T-helper 1 cell treated with Interleukin-12 subunit alpha and Interleukin-12 subunit beta and Interleukin-4 antibody, amounts not matched to agents 30 ng/mL and 1 ng/mL, for 36 hours (primary cell): ENCODE data around the gene MFSD11. TPM values are rescaled to one million over a fixed set of nuclear protein-coding genes. Genes with fewer than 3 reads are reported as not detected.
"Not testable (repeated sequence)": the region's sequence is repeated elsewhere in the genome, so short reads cannot be mapped to it uniquely, and the experiment has no call there.

Experiments used
- intact Hi-C: fragments of 100-400 bp; cut with micrococcal nuclease; formaldehyde crosslinking; loops from one replicate; pipeline ENCODE4 v1.15.1; 2024
- total RNA-seq: library from RNA; stranded (reverse); gene quantifications from 2 replicates; pipeline ENCODE4 v1.2.3, GENCODE V29; 2022

The MFSD11 gene
- total RNA-seq, 1 donor from 2014 or later: 25.1 TPM

DNA sequence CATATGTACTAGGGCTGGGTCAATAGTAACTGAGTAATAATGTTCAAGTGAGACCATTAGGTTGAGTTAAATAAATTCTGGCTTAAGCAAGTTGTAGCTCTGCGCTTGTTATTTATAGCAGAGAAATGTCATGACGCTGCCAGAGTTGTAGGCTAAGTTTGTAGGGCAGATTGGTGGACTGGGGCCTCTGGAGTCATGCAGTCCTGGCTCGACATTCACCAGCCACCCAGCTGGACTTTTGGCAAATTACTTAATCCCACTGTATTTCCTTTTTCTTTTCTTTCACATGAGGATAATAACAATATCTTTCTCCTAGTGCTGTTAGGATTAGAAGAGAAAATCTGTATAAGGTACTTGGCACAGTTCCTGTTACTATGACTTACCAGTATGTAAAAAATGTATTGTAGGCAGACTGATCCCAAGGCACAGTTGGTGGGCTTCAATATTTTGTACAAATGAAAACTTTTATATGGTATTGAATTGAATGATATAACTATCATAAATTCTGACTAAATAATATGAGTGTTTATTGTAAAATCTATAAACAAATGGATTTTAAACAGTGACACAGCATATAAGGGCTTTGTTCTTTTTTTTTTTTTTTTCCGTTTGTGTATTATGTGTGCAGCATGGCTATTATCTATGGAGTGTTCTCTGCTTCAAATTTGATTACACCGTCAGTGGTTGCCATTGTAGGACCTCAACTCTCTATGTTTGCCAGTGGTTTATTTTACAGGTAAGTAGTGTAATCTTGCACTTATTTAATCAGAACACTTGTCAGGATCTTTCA, 2.6 kb downstream of the MFSD11 start:
- intact Hi-C loops: no loop called here

DNA sequence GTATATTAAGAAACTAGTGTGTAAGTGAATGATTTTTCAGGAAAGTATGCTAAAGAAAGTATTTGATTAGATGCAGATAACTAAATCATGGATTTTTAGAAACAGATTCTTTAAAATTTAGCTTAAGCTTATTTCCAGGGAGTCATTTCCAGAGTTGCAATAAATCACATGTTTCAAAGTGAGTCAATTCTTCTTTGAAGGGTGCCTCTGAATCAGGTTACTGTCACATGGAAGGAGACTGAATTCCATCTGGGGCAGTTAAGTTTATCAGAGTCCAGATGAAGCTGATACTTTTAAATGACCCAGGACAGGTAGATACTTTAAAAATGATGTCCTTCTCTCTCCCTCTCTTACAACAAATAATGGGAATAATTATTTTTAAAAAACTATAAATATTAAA, 5.0 kb downstream of the MFSD11 start:
- intact Hi-C loops: no loop called here

DNA sequence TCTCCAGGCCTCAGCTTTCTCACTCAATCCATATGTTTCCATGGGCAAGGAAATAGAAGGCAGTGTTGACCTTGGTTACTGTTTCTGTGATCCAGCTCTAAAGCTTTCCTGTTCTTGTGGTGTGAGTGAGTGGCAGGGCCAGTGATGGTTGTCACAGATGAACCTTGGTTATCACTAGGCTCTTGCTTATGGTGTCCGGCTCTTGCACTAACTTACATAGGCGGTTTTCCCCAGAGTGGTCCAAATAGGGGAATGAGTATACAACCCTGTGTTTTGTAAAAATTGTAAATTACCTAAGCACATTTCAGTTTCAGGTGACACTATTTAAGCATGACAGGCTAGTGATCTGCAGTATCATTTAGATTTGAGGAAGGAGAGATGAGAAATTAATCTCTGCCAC, 6.8 kb downstream of the MFSD11 start:
- intact Hi-C loops: no loop called here

DNA sequence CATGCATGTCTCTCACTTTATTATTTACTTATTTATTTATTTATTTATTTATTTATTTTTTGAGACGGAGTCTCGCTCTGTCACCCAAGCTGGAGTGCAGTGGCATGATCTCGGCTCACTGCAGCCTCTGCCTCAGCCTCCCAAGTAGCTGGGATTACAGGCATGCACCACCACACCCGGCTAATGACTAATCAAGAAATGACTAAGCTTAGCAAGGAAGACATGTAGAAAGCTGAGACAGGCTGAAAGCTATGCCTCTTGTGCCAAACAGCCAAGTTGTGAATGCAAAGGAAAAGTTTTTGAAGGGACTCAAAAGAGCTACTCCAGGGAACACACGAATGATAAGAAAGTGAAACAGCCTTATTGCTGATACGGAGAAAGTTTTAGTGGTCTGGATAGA, 7.9 kb downstream of the MFSD11 start:
- intact Hi-C loops: not testable (repeated sequence)

DNA sequence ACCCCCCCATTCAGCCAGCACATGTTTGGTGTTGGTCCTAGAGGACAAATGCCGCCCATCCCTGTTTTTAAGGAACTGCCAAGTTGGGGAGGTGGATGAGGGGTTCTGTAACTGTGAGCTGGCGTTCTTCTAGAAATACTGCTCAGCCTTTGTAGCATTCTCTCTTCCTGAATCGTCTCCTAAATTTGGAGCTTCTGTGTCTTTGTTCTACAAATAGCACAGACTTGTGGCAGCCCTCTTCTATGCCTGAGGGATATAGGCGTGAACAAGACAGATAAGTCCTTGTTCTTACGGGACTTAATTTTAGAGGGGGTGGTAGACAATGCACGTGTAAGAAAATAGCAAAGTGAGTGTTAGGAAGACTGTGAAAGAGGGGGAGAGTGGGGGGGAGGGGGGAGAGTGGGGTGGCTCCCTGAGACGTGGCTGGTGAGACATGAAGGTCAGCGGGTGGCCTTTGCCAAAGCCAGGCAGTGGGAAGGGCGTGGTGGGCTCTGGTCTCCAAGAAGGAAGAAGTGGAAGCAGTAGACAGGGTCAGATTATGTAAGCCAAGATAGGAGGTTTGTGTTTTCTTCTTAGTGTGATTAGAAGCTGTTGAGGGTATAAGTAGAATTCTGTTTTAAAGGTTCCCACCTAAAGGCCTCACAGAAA, 9.9 kb downstream of the MFSD11 start:
- intact Hi-C loops: no loop called here

DNA sequence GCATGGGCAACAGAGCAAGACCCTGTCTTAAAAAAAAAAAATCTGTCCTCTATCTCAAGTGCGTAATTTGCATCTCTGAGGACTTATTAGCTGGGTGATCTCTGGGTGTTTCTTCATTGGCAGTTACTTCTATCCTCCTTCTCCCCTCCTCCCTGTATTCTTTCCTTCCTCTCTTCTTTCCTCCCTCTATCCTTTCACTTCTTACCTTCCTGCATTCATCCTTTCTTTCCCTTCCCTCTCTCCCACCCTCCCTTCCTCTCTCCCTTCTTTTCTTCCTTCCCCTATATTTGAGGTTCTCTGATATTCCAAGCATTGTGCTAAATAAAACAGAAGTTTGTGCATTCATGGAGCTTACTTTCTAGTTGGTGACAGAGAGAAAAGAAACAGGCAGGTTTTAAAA, 10.7 kb downstream of the MFSD11 start:
- intact Hi-C loops: no loop called here

DNA sequence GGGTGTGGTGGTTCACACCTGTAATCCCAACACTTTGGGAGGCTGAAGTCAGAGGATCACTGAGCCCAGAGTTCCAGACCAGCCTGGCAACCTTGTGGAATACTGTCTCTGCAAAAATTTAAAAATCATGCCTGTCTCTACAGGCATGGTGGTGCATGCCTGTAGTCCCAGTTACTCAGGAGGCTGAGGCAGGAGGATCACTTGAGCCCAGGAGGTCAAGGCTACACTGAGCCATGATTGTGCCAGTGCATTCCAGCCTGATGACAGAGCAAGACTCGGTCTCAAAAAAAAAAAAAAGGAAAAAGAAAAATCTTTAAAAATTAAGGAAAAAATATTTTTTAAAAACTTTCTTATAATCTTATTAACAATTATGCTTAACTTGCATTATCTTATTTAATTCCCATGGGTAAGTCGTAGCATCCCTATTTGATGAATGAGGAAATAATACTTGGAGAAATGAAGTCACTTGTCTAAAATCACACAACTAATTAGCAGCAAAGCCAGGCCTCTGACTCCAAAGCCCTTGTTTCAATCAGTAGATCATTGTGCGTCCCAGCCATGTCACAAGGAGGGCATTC, 13.6 kb downstream of the MFSD11 start:
- intact Hi-C loops: no loop called here

DNA sequence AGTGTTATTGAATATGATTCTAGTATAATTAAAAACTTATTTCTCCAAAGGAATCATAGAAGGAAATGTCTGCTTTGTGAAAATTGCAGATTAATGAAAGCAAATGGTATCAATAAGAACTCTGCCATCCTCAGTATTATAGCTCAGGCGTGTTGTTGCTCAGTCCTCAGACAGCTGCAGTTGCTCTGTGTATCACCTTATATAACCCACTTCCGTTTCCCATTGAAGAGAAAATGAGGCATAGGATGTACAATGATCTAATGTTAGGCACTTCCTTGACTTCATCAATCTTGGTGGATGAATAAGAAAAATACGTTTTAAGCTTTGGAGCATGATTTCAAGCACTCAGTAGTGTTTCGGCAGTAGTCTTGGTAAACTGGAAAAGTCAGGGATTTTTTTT, 14.1 kb downstream of the MFSD11 start:
- intact Hi-C loops: loop anchor here (2.0 kb wide), 2 partner anchors 21 to 39 kb away; no protein-coding TSS in a partner anchor

DNA sequence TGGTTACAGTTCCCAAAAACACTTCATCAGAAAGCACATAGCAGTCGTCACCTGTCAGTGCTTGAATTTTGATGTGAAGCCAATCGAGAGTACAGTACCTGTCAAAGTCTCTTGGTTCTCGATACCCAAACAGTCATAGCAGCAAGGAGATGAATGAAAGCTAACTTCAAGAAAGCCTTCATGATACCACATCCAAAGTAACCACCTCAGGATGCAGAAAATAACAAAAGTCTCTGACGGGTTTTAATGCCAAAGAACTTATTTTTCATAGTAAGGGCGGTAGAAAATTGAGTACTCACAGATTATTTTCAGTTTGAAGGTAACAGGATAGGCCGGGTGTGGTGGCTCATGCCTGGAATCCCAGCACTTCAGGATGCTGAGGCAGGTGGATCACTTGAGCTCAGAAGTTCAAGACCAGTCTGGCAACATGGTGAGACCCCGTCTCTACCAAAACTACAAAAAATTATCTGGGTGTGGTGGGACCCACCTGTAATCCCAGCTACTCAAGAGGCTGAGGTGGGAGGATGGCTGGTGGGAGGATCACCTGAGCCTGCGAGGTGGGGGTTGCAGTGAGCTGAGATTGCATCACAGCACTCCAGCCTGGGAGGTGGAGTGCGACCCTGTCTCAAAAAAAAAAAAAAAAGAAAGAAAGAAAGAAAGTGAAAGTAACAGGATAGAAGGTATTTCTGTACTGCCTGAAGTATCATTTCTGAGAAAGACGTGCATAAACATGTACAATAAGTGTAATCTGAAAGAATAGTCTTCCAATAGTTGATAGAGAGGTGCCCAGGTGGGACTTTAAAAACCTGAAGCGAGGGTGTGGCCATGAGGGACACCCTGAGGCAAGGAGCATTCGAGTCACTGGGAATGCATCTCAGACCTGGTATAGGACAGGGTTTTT, 15.4 kb downstream of the MFSD11 start:
- intact Hi-C loops: loop anchor here (1.0 to 2.0 kb wide), 4 partner anchors 15 to 37 kb away; partner anchors contain the start of genes JMJD6, METTL23 and MFSD11

DNA sequence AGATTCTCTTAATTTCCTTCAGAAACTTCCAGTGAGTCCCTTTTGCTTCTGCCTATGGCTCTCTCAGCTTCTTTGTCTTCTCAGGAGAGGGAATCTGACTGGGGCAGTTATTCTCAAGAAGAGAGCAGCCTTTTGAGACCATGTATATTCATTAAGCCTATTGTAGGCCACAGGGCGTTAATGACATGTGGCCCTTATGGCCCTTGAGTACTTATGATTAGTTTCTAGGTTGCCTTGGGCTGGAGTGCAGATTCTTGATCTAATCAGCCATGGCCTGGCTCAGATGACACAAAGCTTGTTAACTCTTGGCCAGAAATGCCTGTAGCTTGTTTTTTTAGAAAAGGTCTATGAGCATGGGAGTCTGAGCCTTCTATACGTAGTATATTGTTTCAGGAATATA, 17.4 kb downstream of the MFSD11 start:
- intact Hi-C loops: no loop called here

DNA sequence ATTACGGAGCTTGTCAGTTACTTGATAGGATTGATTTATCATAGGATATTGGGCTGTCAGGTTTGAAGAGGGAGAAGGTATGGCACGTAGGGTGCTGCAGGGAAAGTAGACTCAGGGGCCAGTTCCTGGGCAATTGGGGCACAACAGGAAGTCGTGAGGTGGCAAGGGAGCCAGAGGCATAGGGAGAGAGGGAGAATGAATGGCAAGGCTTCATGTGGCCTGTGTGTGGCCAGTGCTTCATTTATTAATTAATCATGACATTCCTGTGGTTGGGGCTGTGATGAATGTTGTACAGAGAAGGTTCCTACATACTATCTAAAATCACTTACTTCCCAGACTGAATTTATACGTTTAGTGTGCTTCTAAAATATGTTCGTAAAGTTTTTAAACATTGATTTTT, 19.3 kb downstream of the MFSD11 start:
- intact Hi-C loops: no loop called here

DNA sequence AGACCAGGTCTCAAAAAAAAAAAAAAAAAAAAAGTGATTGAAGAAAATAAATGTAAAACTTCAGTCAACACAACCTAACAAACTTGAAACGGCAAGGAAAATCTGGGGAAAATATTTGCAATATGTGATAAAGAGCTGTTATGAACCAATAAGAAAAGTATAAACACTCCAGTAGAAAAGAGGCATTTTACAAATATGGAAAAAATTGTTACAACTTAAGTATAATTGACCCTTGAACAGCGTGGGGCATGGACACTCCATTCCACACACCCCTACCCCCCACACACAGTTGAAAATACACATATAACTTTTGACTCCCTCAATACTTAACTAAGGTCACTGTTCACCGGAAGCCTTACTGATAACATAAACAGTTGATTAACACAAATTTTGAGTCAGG, 20.7 kb downstream of the MFSD11 start:
- intact Hi-C loops: no loop called here

DNA sequence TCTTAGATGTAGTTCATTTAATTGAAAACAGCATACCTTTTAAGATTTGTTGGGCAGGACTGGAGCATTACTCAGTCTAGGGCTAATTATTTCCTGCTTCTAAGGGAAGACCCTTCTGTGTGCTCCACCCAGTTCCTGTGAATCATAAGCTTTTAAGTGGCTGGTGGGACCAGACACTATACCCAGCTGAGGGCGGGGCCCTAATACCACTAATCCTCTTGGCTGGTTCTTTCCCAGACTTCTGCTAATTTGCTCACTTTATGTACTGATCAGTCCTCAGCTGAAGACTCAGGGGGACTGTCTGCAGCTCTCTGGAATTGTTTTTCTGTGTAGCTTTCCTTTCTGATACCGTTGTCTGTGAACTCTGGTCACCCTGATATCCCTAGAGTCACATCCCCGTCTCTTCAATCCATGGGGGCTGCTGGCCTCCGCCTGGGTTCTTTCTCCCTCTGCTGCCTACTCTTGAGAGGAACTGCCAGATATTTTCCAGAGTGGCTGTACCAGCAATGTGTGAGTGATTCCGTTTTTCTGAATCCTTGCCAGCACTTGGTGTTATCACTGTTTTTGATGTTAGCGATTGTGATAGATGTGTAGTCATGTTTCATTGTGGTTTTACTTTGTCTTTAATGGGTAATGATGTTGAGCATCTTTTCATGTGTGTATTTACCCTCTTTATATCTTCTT, 35.1 kb downstream of the MFSD11 start:
- intact Hi-C loops: loop anchor here (2.0 kb wide), 1 partner anchor 20 kb away; no protein-coding TSS in a partner anchor

DNA sequence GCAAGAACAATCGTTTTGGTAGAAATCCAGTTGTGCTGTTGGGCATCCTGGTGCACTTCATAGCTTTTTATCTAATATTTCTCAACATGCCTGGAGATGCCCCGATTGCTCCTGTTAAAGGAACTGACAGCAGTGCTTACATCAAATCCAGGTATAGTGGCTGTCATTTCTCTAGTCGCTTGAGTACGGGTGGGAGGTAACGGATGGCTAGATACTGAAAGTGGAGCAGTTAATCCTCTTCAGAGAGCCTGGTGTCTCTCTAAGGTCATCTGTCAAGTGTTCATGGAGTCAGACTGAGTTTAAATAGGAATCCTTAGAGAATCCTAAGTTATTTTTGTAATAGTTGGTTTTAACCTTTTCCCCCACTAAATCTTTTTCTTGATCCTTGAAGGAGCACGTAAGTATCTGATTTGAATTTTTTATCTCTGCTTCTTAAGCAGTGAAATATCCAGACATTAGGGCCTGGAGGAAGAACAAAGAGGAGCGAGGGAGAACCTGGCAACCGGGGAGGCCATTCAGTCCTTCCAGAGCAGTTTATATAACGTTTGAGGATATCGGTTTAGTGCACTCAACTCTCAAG, 37.2 kb downstream of the MFSD11 start:
- intact Hi-C loops: no loop called here

DNA sequence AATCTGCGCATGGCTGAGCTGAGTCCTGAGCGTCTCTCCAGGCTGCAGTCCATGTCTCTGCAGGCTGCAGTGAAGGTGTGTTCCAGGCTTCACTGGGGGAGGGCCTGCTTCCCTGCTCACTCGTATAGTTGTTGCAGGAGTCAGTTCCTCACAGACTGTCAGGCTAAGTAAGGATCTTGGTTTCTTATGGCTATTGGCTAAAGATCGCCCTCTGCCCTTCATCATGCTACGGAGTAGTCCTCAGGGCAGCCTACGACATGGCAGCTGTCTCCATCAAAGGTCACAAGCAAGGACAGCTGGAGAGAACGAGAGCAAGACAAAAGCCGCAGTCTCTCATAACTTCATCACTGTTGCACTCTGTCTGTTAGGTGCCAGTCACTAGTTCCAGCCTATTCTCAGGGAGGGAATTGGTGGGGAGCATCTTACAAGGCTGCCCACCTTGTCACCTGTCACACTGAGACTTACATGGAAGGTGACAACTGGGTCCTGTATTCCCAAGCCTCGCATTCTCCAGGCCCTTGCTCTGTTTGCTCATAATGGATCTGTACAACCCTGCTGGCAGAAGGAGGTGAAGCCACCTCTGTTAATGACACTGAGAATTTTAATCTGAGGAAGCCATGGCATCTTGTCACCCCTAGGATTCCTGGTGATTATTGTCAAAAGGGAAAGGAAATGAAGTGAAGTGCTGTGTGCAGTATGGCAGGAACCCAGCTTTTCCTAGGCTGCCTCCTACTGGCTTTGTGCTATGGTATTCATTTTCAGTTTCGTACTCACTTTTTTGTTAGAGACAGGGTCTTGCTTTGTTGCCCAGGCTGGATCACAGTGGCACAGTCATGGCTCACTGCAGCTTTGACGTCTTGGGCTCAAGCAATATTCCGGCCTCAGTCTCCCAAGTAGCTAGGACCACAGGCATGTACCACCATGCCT, 43.4 kb downstream of the MFSD11 start:
- intact Hi-C loops: loop anchor here (2.0 kb wide), 1 partner anchor 45 kb away; the partner anchor contains the start of gene SRSF2

DNA sequence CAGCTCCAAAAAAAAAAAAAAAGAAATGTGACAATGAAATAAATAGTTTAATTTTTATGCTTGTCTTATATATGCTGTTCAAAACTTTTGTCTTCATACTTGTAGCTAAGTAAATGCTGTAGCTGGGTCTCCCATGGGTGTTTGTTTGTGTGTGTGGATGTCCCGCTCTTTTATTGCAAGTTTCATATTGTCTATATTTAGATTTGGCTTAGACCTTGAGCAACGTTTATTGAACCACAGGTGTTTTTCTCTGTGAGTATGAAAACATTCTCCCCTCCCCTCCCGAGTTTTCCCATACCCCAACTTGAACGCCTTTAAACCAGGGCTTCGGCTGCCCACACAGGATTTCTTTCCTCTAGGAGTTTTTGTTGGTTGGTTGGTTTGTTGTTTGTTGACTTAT, 45.2 kb downstream of the MFSD11 start:
- intact Hi-C loops: no loop called here

DNA sequence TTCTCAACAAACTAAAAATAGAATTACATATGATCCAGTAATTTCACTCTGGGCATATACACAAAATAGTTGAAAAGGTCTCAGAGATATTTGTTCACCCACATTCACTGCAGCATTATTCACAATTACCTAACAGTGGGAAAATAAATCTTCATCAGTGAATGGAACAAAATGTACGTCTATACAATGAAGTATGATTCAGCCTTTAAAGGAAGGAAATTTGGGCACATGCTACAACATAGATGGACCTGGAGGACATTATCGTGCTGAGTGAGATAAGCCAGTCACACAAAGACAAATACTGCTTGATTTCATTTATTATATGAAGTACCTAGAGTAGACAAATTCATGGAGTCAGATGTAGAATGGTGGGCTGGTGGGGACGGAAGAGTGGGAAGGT, 47.0 kb downstream of the MFSD11 start:
- intact Hi-C loops: no loop called here

DNA sequence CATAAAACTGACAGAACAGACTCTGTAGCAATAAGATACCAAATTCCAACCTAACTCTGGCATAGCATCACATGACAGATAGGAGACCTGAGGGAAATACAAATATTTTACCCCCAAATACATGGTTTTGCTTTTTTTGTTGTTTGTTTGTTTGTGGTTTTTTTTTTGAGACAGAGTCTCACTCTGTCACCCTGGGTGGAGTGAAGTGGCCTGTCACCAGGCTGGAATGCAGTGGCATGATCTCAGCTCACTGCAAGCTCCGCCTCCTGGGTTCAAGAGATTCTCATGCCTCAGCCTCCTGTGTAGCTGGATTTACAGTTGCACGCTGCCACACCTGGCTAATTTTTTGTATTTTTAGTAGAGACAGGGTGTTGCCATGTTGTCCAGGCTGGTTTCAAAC, 49.9 kb downstream of the MFSD11 start:
- intact Hi-C loops: not testable (repeated sequence)

DNA sequence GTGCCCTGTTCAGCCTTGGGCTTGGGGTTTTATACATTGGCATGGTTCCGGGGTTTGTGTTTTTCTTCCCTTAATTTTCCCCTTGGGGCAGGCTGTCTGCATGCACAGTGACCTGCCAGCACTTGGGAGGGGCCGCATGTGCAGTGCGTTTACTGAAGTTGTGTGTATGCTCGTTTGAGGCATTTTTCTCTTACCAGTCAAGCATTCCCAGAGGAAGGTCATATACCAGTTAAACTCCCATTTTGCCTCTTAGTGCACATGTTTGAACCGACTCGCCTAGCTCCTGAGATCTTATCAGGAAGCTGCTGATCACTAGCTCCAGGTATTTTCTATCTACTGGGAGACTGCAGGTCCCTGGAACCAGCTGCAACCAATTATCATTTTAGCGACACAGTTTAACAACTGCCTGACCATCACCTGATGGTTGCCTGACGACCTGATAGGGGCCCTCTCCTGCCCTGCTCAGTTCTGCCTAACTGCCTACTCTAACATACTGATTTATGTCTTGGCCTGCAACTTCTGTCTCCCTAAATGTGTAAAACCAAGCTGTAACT, 51.4 kb downstream of the MFSD11 start:
- intact Hi-C loops: no loop called here
